Measurements from ENCODE around the gene SFXN3.

Gene SFXN3

GRCh38 chr10:101016814-101017213, 14.2 kb upstream of the SFXN3 start:
- no peak overlapping the region for H3K4me3 ChIP-seq (ENCODE audit: control insufficient read depth, low read depth, low read length)
- no peak for TF ChIP-seq CTCF (conservative IDR thresholded peaks at IDR 0.05; ENCODE audit: control insufficient read depth, insufficient read depth, low read depth, low read length)
- DNase-seq (ENCODE audit: low read depth) = no peak

- TF ChIP-seq CTCF (conservative IDR thresholded peaks at IDR 0.05; ENCODE audit: control insufficient read depth, insufficient read depth, low read depth, low read length) = no peak
- DNase-seq (ENCODE audit: low read depth) = no peak
- H3K4me3 ChIP-seq (ENCODE audit: control insufficient read depth, low read depth, low read length) = no peak overlapping the region
Observed at GRCh38 chr10:101018118-101018599, 12.9 kb upstream of the SFXN3 start.

GRCh38 chr10:101018600-101019439, 12.2 kb upstream of the SFXN3 start:
- DNase-seq (ENCODE audit: low read depth) = peak; percentile 76
- H3K4me3 ChIP-seq (ENCODE audit: control insufficient read depth, low read depth, low read length) = no peak overlapping the region
- TF ChIP-seq CTCF (conservative IDR thresholded peaks at IDR 0.05; ENCODE audit: control insufficient read depth, insufficient read depth, low read depth, low read length) = peak; percentile 69

GRCh38 chr10:101019440-101019703, 11.7 kb upstream of the SFXN3 start:
- no peak for TF ChIP-seq CTCF (conservative IDR thresholded peaks at IDR 0.05; ENCODE audit: control insufficient read depth, insufficient read depth, low read depth, low read length)
- DNase-seq (ENCODE audit: low read depth) = no peak
- no peak overlapping the region for H3K4me3 ChIP-seq (ENCODE audit: control insufficient read depth, low read depth, low read length)

GRCh38 chr10:101020427-101021075, 10.5 kb upstream of the SFXN3 start:
- no peak overlapping the region for H3K4me3 ChIP-seq (ENCODE audit: control insufficient read depth, low read depth, low read length)
- TF ChIP-seq CTCF (conservative IDR thresholded peaks at IDR 0.05; ENCODE audit: control insufficient read depth, insufficient read depth, low read depth, low read length) = no peak
- DNase-seq (ENCODE audit: low read depth) = no peak

GRCh38 chr10:101021239-101021638, 9.8 kb upstream of the SFXN3 start:
- no peak for DNase-seq (ENCODE audit: low read depth)
- no peak overlapping the region for H3K4me3 ChIP-seq (ENCODE audit: control insufficient read depth, low read depth, low read length)
- no peak for TF ChIP-seq CTCF (conservative IDR thresholded peaks at IDR 0.05; ENCODE audit: control insufficient read depth, insufficient read depth, low read depth, low read length)

All from fibroblast of mammary gland (primary cell).